SK-N-SH (cell line): ENCODE measurements around the gene SPATA16. TPM values are rescaled to one million over a fixed set of nuclear protein-coding genes. Genes with fewer than 3 reads are reported as not detected.

ENCODE experiments used
- CTCF ChIA-PET: fragments of 300-600, 350-600 bp; formaldehyde crosslinking; extraction: SDS; loops from one replicate; lab custom pipeline; 2021; lab: Yijun Ruan, JAX
- POLR2A ChIA-PET: fragments of 350-600 bp; sonication (Branson Sonifier 250); formaldehyde crosslinking; extraction: SDS; loops from one replicate; lab custom pipeline; 2020; ENCODE audit warnings: antibody characterized with exemption, inconsistent platforms; lab: Yijun Ruan, JAX
- DNase-seq: peaks from one replicate; pipeline ENCODE4 v3.0.0; 2012
- H2AFZ ChIP-seq: fragments of 200-600 bp; sonication (generic); 2 replicates; pipeline ENCODE4 v1.8.1; 2016; ENCODE audit warnings: antibody characterized with exemption, mild to moderate bottlenecking, low read depth
- H3F3A ChIP-seq: fragments of 200-600 bp; sonication (generic); replicated peaks from 2 replicates; pipeline ENCODE3; 2016; ENCODE audit warnings: antibody characterized with exemption, mild to moderate bottlenecking; ENCODE audit not compliant: insufficient read depth
- H3K27ac ChIP-seq, 2 experiments: fragments of 200-500 bp in 1 of 2; fragments of 200-600 bp in 1 of 2; sonication (Bioruptor generic) in 1 of 2; sonication (generic), shearing (Covaris generic) in 1 of 2; 2 replicates each; pipeline versions ENCODE4 v1.5.1 to v1.6.1; 2014 to 2016; ENCODE audit warnings: low read depth in 2 of 2, inconsistent platforms in 1 of 2, low read length in 1 of 2, mild to moderate bottlenecking in 1 of 2, mixed read lengths in 1 of 2
- H3K27me3 ChIP-seq: fragments of 200-600 bp; sonication (generic), shearing (Covaris generic); 2 replicates; pipeline ENCODE4 v1.6.1; 2016; ENCODE audit warnings: mixed run types; ENCODE audit not compliant: insufficient read depth
- H3K36me3 ChIP-seq, 2 experiments: fragments of 200-500 bp in 1 of 2; fragments of 200-600 bp in 1 of 2; sonication (Bioruptor generic) in 1 of 2; sonication (generic) in 1 of 2; replicated peaks in 1 of 2; 2 replicates each; pipeline versions ENCODE3 to v1.5.1; 2014 to 2016; ENCODE audit warnings: low read length in 1 of 2, mild to moderate bottlenecking in 1 of 2; ENCODE audit not compliant: insufficient read depth in 2 of 2, control insufficient read depth in 1 of 2
- H3K4me1 ChIP-seq, 2 experiments: fragments of 200-500 bp in 1 of 2; fragments of 200-600 bp in 1 of 2; sonication (Bioruptor generic) in 1 of 2; sonication (generic), shearing (Covaris generic) in 1 of 2; 2 replicates each; pipeline versions ENCODE4 v1.5.1 to v1.6.1; 2014 to 2016; ENCODE audit warnings: low read depth in 1 of 2, low read length in 1 of 2, mixed run types in 1 of 2; ENCODE audit not compliant: insufficient read depth in 2 of 2, control insufficient read depth in 1 of 2
- H3K4me2 ChIP-seq: fragments of 200-600 bp; sonication (generic), shearing (Covaris generic); 2 replicates; pipeline ENCODE4 v1.6.1; 2017; ENCODE audit warnings: mixed run types
- H3K4me3 ChIP-seq, 2 experiments: fragments of 200-500 bp in 1 of 2; fragments of 200-600 bp in 1 of 2; sonication (Bioruptor generic) in 1 of 2; sonication (generic), shearing (Covaris generic) in 1 of 2; 2 replicates each; pipeline versions ENCODE4 v1.5.1 to v1.8.1; 2014 to 2016; ENCODE audit warnings: low read depth in 2 of 2, inconsistent platforms in 1 of 2, low read length in 1 of 2, mild to moderate bottlenecking in 1 of 2, mixed read lengths in 1 of 2, moderate library complexity in 1 of 2
- H3K79me2 ChIP-seq: fragments of 200-600 bp; sonication (generic); 2 replicates; pipeline ENCODE4 v1.8.1; 2017; ENCODE audit warnings: mild to moderate bottlenecking; ENCODE audit not compliant: insufficient read depth
- H3K9ac ChIP-seq: fragments of 200-600 bp; sonication (generic); 2 replicates; pipeline ENCODE4 v1.6.1; 2017; ENCODE audit warnings: mixed run types
- H3K9me2 ChIP-seq: fragments of 200-600 bp; sonication (generic); 2 replicates; pipeline ENCODE4 v1.6.1; 2017; ENCODE audit warnings: mixed run types
- H3K9me3 ChIP-seq: fragments of 200-600 bp; sonication (generic); 2 replicates; pipeline ENCODE4 v1.6.1; 2017; ENCODE audit warnings: mixed run types, mild to moderate bottlenecking, moderate library complexity
- H4K20me1 ChIP-seq: fragments of 200-600 bp; sonication (generic); 2 replicates; pipeline ENCODE4 v1.6.1; 2017; ENCODE audit warnings: mild to moderate bottlenecking, mixed run types; ENCODE audit not compliant: insufficient read depth
- ELF1 ChIP-seq: IDR thresholded peaks from 2 replicates; pipeline ENCODE4 v1.4.0; 2012
- FOSL2 ChIP-seq: IDR thresholded peaks from 2 replicates; pipeline ENCODE4 v1.4.0; 2012; ENCODE audit warnings: low read depth, mild to moderate bottlenecking, moderate library complexity, borderline replicate concordance
- FOXJ3 ChIP-seq: sonication (generic); formaldehyde crosslinking; IDR thresholded peaks from 2 replicates; pipeline ENCODE4 v1.5.1; 2020; ENCODE audit warnings: mild to moderate bottlenecking, missing genetic modification reagents
- IRF3 ChIP-seq: fragments of 150-350 bp; IDR thresholded peaks from 2 replicates; pipeline ENCODE4 v1.6.1; 2016; ENCODE audit warnings: mild to moderate bottlenecking, low read depth, low read length
- MEF2A ChIP-seq: IDR thresholded peaks from 2 replicates; pipeline ENCODE4 v1.4.0; 2012; ENCODE audit warnings: low read depth, borderline replicate concordance
- MXI1 ChIP-seq: IDR thresholded peaks from 2 replicates; pipeline ENCODE4 v1.6.1; 2012; ENCODE audit warnings: mild to moderate bottlenecking, low read depth, low read length, improper control_type of control experiment
- POLR2AphosphoS5 ChIP-seq: IDR thresholded peaks from 2 replicates; pipeline ENCODE4 v1.6.1; 2012; ENCODE audit warnings: low read depth, low read length
- RAD21 ChIP-seq: IDR thresholded peaks from 2 replicates; pipeline ENCODE4 v1.6.1; 2012; ENCODE audit warnings: mild to moderate bottlenecking, low read length
- RFX5 ChIP-seq: IDR thresholded peaks from 2 replicates; pipeline ENCODE4 v1.6.1; 2012; ENCODE audit warnings: mild to moderate bottlenecking, improper control_type of control experiment, low read length
- TEAD4 ChIP-seq: IDR thresholded peaks from 2 replicates; pipeline ENCODE4 v1.4.0; 2012; ENCODE audit warnings: mild to moderate bottlenecking, borderline replicate concordance; ENCODE audit not compliant: insufficient read depth
- USF1 ChIP-seq: IDR thresholded peaks from 2 replicates; pipeline ENCODE4 v1.4.0; 2012; ENCODE audit warnings: low read depth, borderline replicate concordance
- YY1 ChIP-seq: IDR thresholded peaks from 2 replicates; pipeline ENCODE4 v1.4.0; 2012; ENCODE audit warnings: low read depth, mild to moderate bottlenecking
- ZBTB33 ChIP-seq: IDR thresholded peaks from 2 replicates; pipeline ENCODE4 v1.4.0; 2012; ENCODE audit warnings: low read depth, borderline replicate concordance
- WGBS: methylation state at CpG from one replicate; pipeline ENCODE4 v1.1.6; 2017; ENCODE audit warnings: low lambda C conversion rate; 5-methylcytosine and 5-hydroxymethylcytosine counted together
- polyA plus RNA-seq, 3 experiments: library from polyadenylated mRNA; depleted of rRNA; stranded (reverse); fragments of >200 nt; gene quantifications; 2 replicates each; pipeline ENCODE4 v1.2.3, GENCODE V29; 2012

SPATA16 gene
- polyA plus RNA-seq, 1 of the 3 experiments (the other 2 are of a cell fraction), result not detected

GRCh38 chr3:172859041-172859440, 282.0 kb downstream of the SPATA16 start:
- POLR2A ChIA-PET, result no interaction called here
- Histone ChIP-seq H2AFZ (no peak overlapping the region), H3K9me3 (no peaks in the 10 kb centered on the region), H3K9ac (no peak overlapping the region), H3F3A (peaks cover 14% of the 10 kb centered on the region), H3K4me2 (no peak overlapping the region), H3K27me3 (no peaks in the 10 kb centered on the region), H4K20me1 (no peaks in the 10 kb centered on the region), H3K79me2 (no peaks in the 10 kb centered on the region), H3K4me1 (no peaks in the 10 kb centered on the region), H3K9me2 (no peaks in the 10 kb centered on the region), H3K36me3 (no peaks in the 10 kb centered on the region), H3K27ac (no peak overlapping the region), H3K4me3 (no peak overlapping the region)
- DNase-seq, result no peak
- WGBS, result 60% methylated on average over 2 of the region's 2 CpGs
- TF ChIP-seq FOXJ3, result no peak
- TF ChIP-seq FOSL2, result no peak
- TF ChIP-seq TEAD4, result no peak
- TF ChIP-seq RAD21, result no peak
- no peak for TF ChIP-seq POLR2AphosphoS5
- TF ChIP-seq IRF3, result no peak
- TF ChIP-seq USF1, result no peak
- CTCF ChIA-PET, result no interaction called here

GRCh38 chr3:172856795-172857742, 284.0 kb downstream of the SPATA16 start:
- POLR2A ChIA-PET, result no interaction called here
- Histone ChIP-seq H3K36me3 (no peaks in the 10 kb centered on the region), H3K4me1 (no peaks in the 10 kb centered on the region), H3K9ac (no peak overlapping the region), H3F3A (peaks cover 14% of the 10 kb centered on the region), H3K4me2 (no peak overlapping the region), H3K27me3 (no peaks in the 10 kb centered on the region), H2AFZ (no peak overlapping the region), H3K4me3 (no peak overlapping the region), H3K27ac (no peak overlapping the region; a peak in 1 of 4 replicates), H4K20me1 (no peaks in the 10 kb centered on the region), H3K79me2 (no peaks in the 10 kb centered on the region), H3K9me3 (no peaks in the 10 kb centered on the region), H3K9me2 (no peaks in the 10 kb centered on the region)
- CTCF ChIA-PET, result no interaction called here
- DNase-seq, result no peak
- WGBS, result 41% methylated on average over 4 of the region's 4 CpGs
- TF ChIP-seq MEF2A (no peak), YY1 (no peak), RFX5 (no peak), USF1 (no peak), MXI1 (no peak), ELF1 (no peak), TEAD4 (no peak), ZBTB33 (no peak)
